GM13976 (cell line): ENCODE results near the gene ANKHD1.

Experiments used
- DNase-seq: peaks from one replicate; pipeline ENCODE4 v3.0.0; 2012; ENCODE audit warnings: low spot score
- in situ Hi-C: fragments of 300-500 bp; cut with MboI; formaldehyde crosslinking; loops from one replicate; pipeline ENCODE4 v1.12.0; 2022; ENCODE audit warnings: low sequenced_read_pairs, mixed read lengths, inconsistent platforms; ENCODE audit not compliant: unreplicated experiment
- TF ChIP-seq, protein P1 (sequence below): IDR thresholded peaks from 2 replicates; pipeline ENCODE4 v1.5.1; 2012; ENCODE audit warnings: borderline replicate concordance, mild to moderate bottlenecking; ENCODE audit not compliant: insufficient read depth; ENCODE audit errors: extremely low read depth, missing control alignments, control extremely low read depth

Gene ANKHD1

DNA sequence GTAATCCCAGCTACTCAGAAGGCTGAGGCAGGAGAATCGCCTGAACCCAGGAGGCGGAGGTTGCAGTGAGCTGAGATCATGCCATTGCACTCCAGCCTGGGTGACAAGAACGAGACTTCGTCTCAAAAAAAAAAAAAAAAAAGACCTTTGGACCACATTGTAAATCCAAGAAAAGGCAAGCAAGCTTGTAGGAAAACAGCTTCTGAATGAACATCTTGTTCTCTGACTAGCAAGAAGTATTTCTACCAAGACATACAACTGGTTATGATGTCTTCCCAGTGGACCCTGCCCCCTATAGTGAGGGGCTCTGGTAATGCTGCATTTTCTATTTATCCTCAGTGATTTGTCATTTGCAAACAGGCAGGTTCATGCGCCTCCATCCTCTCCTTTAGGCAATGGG is 141.3 kb downstream of the ANKHD1 start:
- in situ Hi-C loops, result no loop called here
- TF ChIP-seq, protein P1, sequence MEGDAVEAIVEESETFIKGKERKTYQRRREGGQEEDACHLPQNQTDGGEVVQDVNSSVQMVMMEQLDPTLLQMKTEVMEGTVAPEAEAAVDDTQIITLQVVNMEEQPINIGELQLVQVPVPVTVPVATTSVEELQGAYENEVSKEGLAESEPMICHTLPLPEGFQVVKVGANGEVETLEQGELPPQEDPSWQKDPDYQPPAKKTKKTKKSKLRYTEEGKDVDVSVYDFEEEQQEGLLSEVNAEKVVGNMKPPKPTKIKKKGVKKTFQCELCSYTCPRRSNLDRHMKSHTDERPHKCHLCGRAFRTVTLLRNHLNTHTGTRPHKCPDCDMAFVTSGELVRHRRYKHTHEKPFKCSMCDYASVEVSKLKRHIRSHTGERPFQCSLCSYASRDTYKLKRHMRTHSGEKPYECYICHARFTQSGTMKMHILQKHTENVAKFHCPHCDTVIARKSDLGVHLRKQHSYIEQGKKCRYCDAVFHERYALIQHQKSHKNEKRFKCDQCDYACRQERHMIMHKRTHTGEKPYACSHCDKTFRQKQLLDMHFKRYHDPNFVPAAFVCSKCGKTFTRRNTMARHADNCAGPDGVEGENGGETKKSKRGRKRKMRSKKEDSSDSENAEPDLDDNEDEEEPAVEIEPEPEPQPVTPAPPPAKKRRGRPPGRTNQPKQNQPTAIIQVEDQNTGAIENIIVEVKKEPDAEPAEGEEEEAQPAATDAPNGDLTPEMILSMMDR, result no peak
- no peak for DNase-seq

DNA sequence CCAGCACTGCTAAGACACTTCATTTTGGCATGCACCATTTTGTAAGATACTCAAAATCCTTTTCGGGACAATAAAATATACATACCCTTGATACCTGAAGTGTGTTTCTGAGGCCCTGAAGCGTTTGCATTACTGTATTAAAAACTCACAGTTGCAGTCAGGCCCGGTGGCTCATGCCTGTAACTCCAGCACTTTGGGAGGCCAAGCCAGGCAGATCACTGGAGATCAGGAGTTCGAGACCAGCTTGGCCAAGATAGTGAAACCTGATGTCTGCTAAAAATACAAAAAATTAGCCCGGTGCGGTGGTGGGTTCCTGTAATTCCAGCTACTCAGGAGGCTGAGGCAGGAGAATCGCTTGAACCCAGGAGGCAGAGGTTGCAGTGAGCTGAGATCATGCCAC is 143.4 kb downstream of the ANKHD1 start:
- TF ChIP-seq, protein P1, result no peak
- no peak for DNase-seq
- in situ Hi-C loops, result no loop called here

DNA sequence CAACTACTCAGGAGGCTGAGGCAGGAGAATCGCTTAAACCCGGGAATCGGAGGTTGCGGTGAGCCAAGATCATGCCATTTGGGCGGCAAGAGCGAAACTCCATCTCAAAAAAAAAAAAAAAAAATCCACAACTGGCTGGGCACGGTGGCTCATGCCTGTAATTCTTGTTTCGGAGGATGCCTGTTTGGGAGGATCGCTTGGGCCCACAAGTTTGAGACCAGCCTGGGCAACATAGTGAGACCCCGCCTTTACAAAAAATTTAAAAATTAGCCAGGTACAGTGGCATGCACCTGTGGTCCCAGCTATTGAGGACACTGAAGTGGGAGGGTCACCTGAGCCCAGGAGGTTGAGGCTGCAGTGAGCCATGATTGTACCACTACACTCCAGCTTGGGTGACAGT is 144.0 kb downstream of the ANKHD1 start:
- no peak for DNase-seq
- TF ChIP-seq, protein P1, result no peak
- in situ Hi-C loops, result no loop called here

DNA sequence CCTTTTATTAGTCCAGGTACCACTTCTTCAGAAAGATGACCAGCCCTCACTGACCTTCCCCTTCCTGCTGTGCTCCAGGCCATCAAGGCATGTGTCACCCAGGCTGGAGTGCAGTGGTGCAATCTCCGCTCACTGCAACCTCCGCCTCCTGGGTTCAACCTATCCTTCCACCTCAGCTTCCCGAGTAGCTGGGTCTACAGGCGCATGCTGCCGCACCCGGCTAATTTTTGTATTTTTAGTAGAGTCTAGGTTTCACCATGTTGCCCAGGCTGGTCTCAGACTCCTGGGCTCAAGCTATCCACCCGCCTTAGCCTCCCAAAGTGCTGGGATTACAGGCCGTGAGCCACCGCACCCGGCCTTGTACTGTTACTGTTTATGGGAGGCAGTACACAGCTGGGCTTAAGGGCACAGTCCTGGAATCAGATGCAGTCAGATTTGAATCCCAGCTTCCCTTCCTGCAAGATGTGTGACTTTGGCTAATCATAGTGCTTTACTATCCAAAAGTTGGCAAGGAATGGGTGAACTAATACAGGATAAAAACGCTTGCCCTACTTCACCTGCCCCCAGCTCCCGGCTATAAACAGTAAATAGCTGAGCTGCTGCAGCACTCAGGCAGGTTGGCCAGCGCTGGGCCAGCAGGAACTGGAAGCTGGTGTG is 145.3 kb downstream of the ANKHD1 start:
- TF ChIP-seq, protein P1, result no peak
- in situ Hi-C loops, result no loop called here
- DNase-seq, result no peak

DNA sequence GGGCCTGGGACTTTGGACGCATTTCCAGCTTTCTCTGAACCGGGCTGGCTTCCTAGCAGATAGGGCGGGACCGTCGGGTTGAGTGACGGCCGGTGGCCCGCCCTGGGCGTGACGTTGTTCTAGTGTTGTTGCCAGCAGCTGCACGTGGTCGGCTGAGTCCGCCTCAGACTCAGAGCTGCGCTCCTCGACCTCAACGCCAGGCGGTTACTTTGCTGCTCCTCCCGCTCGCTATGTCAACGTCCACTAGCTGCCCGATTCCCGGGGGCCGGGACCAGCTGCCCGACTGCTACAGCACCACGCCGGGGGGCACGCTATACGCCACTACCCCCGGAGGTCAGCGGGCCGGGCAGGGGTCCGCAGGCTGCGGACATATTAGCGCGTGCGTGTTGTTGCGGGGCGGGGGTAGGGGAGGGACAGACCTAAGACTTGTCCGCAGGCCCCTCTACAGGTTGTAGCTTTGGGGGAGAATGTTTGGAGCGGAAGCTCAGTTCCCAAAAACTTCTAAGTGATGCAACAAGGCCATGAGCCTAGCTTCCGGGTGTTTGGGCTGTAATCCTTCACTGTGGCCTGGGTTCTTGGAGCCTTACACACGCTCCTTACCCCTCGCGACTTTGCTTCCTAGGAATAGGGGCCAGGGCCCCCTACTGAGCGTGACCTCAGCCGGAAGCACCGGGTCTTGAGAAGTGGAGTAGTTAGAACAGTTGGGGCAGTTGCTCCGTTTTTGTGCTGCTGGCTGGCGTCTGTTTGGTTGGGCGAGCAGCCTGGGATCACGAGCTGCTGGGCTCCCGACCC is 146.1 kb downstream of the ANKHD1 start, which contains the start of gene EIF4EBP3:
EIF4EBP3 (plus strand) TSS at position 155 of the 792 bp plus-strand sequence; CDS start at position 231, 76 bp downstream.
- peak; percentile 92 for DNase-seq
- in situ Hi-C loops, result no loop called here
- TF ChIP-seq, protein P1, result peak; percentile 18

DNA sequence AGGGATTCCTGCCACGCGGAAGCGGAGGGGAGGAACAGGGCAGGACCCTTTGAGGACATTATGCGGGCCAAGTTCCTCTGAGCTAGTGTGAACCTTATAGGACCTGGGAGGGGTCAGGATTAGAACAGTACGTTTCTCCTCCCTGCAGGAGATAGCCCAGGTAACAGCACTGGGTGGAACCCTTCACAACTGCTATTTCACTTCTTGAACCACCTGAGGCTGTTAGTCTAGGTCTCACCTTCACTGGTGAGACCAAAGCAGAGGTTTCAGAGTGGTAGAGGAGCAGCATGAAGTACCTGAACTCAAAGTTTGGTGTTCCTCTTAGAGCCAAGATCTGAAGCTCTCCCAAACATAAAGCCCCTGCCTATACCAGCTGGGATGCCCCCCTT is 146.7 kb downstream of the ANKHD1 start:
- no peak for DNase-seq
- TF ChIP-seq, protein P1, result no peak
- in situ Hi-C loops, result no loop called here
